Stimulated activated CD8-positive, alpha-beta memory T cell treated with anti-CD3 and anti-CD28 coated beads, Interleukin-12 subunit alpha, Interleukin-12 subunit beta, amount 100 ng/mL, for 4 hours (primary cell): ENCODE measurements around the gene MIEF1.

Experiments used
- DNase-seq: peaks from one replicate; pipeline ENCODE4 v3.0.0-alpha.2; 2020; ENCODE audit warnings: low read depth

Gene MIEF1

DNA sequence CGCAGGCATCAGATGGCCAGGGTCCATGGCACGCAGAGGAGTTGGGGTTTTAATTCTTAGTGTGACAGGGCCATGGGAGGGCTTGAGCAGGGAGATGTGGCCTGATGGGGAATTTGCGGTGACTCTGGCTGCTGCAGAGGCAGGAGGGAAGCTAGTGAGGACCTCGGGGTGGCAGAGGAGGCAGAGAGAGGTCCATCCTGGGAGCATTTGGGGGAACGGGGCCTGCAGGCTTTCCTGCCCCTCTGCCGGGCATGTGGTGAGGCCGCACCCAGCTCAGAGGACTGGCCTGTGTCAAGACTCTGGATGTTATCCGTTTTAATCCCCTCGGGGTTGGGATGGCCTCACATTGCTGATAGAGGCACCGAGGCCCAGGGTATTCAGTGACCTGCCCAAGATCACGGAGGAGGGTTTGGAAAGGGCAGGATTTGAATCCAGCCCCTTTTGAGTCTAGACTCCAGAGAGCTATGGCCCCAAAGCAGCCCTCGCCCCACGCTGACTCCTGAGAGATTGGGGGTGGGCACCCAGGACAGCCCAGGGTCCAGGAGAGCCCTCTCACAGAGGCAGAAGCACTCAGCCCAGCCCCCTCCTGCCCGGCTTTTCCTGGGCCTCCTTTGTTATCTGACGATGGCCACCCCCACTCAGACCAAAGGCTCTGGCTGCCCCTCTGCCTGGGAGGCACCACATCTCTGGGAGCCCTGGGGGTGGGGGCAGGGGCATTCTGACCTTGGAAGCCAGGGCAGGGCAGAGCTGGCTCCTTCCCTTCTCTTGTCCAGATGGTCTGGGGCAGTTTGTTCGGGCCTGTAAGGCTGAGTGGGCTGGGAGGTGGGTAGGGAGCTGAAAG lies 31.4 kb upstream of the MIEF1 start:
- no peak for DNase-seq

DNA sequence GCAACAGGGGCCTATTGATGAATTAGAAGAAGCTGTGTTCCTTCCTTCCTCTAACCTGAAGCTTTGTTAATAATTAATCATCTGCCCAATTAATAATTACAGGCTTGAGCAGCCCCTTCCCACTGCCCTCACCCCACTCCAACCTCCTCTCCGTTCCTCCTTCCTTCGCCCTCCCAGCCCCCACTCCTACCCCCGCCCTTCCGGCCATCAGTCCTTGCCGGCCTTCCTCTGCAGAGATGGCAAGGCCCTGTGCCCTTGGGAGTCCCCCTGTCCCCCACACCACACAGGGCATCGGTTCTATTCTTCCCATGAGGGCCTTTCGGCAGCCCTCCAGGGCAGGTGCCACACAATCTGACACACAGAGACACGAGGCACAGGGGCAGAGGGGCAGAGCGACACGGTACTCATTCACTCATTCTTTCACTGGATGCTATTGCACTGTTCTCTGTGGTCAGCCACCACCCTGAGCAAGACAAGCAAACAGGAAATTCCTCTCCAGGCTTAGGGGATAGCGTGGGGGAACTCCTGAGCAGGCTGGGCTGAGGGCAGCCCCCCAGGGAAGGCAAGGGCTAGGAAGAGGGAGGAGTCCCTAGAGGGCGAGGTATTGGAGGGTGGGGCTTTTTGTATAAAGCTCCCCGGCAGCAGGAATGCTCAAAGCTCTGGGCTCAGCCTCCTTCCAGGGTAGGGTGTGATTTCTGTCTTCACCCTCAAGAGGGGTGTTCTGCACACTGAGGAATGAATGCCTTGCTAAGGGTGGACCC lies 30.5 kb upstream of the MIEF1 start:
- no peak for DNase-seq

DNA sequence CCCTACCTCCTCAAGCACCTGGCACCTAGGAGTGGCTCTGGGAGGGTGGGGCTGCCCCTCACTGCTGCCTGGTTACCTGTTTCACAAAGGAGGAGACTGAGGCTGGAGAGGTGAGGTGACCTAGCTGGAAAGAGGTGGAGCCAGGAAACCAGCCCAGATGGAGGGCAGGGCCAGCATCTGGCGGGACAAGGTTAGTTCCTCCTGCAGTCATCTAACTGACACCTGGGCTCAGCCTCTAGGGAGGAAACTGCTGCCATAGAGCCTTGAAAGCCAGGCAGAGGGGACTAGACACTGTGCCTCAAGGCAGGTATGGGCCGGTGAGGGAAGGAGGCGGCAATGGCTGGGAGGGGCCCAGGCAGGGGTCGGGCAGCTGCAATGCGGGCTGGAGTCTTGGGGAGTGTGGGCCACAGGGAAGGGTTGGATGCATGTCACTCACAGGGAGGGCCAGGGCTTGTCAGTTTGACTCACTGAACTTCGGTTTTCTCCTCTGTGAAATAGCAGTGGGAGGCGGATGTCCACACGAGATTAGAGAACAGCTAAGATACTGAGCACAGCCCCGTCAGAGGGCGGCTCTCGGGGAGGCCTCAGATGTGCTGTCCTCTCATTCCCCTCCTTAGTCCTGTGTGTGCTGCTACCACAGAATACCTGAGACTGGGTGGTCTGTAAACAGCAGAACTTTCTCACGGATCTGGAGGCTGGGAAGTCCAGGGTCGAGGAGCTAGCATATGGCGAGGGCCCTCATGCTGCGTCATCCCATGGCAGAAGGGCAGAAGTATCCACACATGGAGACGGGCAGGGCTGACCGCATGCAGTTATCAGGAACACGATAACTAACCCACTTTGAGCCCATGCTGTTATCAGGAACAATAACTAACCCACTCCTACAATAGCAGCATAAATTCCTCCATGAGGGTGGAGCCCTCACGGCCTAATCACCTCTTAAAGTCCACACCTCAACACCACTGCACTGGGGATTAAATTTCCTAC lies 29.2 kb upstream of the MIEF1 start:
- DNase-seq, result no peak

DNA sequence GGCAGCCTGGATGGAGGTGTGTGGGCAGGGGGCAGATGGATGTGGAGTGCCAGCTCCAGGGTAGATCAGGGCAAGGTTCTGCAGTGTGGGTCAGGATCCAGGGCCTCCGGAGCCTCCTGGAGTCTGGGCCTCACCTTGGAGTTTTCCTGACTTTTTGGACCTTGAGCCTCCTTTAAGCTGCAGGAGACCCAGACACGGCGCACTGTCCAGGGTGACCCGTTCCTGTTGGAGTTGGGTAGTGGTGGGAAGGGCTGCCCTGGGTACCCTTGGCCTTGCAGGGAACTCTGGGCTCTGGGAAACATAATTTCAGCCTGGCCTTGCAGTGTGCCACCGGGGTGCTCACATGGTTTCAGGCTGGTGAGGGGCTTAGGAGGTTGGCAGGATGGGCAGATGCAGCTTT lies 28.2 kb upstream of the MIEF1 start:
- no peak for DNase-seq

- no peak for DNase-seq
These were observed 27.6 kb upstream of the MIEF1 start for GRCh38 chr22:39474351-39475111.

GRCh38 chr22:39475337-39475736 lies 26.8 kb upstream of the MIEF1 start:
- no peak for DNase-seq

DNA sequence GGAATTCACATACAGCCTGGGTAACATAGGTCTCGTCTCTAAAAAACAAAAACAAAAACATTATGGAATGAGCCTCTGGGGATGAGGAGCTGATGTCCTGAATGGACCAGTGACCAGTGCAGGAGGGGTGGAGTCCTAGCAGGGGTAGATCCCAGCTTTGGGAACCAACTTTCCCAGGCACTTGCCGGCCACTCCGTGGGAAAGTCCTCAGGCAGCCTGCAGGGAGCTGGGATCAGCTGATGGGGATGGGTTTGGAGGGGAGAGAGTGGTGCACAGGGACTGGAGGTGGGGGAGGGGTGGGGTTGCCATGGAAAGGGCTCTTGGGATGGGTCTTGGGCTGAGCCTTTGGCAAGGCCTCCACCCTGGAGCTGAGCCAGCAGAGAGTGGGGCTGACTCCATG lies 26.2 kb upstream of the MIEF1 start:
- DNase-seq, result no peak

DNA sequence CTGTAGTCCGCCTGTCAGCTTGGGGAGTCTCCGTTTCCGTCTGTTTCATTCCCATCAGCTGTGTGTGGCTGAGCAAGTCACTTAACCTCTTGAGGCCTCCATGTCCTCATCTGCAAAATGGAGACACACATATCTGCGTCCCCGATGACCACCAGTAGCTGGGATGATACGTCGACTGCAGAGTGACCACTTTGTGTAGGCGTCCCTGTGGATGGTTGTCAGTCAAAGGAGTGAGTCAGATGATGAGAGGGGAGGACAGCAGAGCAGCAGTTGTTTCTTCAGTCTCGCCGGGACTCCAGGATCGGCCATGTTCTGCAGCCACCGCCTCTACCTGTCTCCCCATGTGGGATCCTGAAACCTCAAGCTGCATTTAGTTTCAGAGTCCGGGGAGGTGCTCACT lies 25.4 kb upstream of the MIEF1 start:
- DNase-seq, result no peak

DNA sequence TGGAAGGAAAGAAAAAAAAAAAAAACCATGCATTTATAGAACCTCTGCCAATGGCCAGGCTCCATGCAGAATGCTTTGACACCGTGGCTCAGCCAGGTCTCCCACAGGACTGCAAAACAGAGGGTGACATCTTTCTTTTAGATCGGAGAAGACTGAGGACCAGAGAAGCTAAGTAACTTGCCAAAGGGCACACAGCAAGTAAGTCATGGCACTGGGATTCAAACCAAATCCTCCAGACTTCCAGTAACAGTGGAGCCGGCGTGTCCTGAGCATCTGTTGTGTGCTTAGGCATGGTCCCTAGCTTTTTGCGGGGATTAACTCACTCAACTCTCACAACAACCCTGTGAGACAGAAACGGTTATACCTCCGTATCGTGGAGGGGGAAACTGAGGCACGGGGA lies 24.5 kb upstream of the MIEF1 start:
- DNase-seq, result no peak

GRCh38 chr22:39478441-39478850 lies 23.6 kb upstream of the MIEF1 start:
- no peak for DNase-seq

GRCh38 chr22:39479254-39479653 lies 22.8 kb upstream of the MIEF1 start:
- DNase-seq, result no peak

- DNase-seq, result no peak
These were observed 21.5 kb upstream of the MIEF1 start for GRCh38 chr22:39480557-39480956.

DNA sequence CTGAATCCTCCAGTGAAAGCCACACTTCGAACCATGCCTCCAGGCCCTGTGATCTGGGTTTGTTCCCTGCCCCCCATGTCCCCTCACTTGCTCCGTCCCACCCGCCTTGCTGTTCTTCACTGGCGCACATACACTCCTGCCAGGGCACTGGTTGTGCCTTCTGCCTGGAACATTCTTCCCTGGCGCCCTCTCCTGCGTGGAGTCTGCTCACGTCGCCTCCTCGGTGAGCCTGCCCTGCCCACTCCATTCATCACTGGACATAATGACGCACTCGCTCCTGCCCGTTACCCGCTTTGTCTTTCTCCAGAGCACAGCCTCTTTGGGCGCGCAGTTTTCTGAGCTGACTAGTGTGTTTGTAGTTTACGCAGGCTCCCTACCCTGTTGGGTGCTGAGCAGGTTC lies 21.0 kb upstream of the MIEF1 start:
- DNase-seq, result no peak

- DNase-seq, result no peak
These were observed 20.5 kb upstream of the MIEF1 start for GRCh38 chr22:39481595-39481994.

DNA sequence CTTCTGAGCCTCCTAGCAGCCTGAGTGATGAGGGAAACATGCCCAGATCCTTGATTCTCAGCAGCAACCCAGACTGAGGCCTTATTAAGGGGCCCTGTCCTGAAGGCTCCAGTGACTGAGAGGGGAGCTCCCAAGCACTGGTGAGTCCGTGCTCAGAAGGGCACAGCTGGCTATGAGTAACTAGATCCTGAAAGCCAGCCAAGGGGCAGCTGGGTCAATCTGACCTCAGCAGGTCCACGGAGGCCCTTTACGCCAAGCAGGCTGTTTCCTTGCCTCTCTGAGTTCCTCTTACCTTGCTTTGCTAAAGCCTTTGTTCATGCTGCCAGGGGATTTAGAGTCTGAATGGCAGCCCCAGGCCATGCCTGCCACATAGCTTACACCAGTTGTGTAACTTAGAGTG lies 19.3 kb upstream of the MIEF1 start:
- DNase-seq, result no peak

- DNase-seq, result no peak
These were observed 14.9 kb upstream of the MIEF1 start for GRCh38 chr22:39486951-39487825.

DNA sequence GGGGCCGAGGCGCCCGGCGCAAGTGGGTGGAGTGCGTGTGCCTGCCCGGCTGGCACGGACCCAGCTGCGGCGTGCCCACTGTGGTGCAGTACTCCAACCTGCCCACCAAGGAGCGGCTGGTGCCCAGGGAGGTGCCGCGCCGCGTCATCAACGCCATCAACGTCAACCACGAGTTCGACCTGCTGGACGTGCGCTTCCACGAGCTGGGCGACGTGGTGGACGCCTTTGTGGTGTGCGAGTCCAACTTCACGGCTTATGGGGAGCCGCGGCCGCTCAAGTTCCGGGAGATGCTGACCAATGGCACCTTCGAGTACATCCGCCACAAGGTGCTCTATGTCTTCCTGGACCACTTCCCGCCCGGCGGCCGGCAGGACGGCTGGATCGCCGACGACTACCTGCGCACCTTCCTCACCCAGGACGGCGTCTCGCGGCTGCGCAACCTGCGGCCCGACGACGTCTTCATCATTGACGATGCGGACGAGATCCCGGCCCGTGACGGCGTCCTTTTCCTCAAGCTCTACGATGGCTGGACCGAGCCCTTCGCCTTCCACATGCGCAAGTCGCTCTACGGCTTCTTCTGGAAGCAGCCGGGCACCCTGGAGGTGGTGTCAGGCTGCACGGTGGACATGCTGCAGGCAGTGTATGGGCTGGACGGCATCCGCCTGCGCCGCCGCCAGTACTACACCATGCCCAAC lies 14.1 kb upstream of the MIEF1 start:
- DNase-seq, result no peak

GRCh38 chr22:39488563-39489083 lies 13.5 kb upstream of the MIEF1 start:
- DNase-seq, result no peak
